GM12878 (cell line): ENCODE results near the gene NRP2. TPM values are rescaled to one million over a fixed set of nuclear protein-coding genes. Genes with fewer than 3 reads are reported as not detected.
A peak's percentile ranks its signal among the peaks of the same experiment; 100 is the strongest.

Source experiments
- ATAC-seq: fragments of 200-7000 bp; cut with Tn5 transposase; 3 replicates; pipeline ENCODE4 v1.9.1; 2020; ENCODE audit warnings: mild to moderate bottlenecking, moderate library complexity
- BruUV-seq: library from RNA; stranded (reverse); fragments of 400-500 nt; replicated peaks from 2 replicates; lab custom pipeline; 2021; lab: Mats Ljungman, UMichigan
- CTCF ChIA-PET: fragments of 300-600 bp; sonication (Branson Sonifier 250); formaldehyde crosslinking; extraction: SDS; loops from one replicate; lab custom pipeline; 2021; ENCODE audit warnings: inconsistent platforms; lab: Yijun Ruan, JAX
- POLR2A ChIA-PET: fragments of 350-600 bp; formaldehyde crosslinking; extraction: SDS; loops from one replicate; lab custom pipeline; 2021; ENCODE audit warnings: inconsistent platforms; lab: Charles Lee
- RAD21 ChIA-PET: fragments of 300-600 bp; sonication (Branson Sonifier 250); formaldehyde crosslinking; loops from one replicate; lab custom pipeline; 2023; ENCODE audit warnings: antibody characterized with exemption; ENCODE audit not compliant: unreplicated experiment; lab: Charles Lee
- SMC1A ChIA-PET: fragments of 300-600 bp; sonication (Branson Sonifier 250); formaldehyde crosslinking; loops from one replicate; lab custom pipeline; 2023; ENCODE audit not compliant: unreplicated experiment, uncharacterized antibody; lab: Charles Lee
- DNase-seq: peaks from one replicate; pipeline ENCODE4 v3.0.0-alpha.2; 2011; ENCODE audit warnings: low read depth, low spot score
- FAIRE-seq: peaks from 3 replicates; lab custom pipeline; 2011; peaks lifted over from hg19 to GRCh38; lab: Jason Lieb, UNC
- H2AFZ ChIP-seq: 2 replicates; pipeline ENCODE4 v1.6.0; 2011; ENCODE audit warnings: low read depth, low read length, control low read depth; ENCODE audit not compliant: control insufficient read depth
- H3K27ac ChIP-seq: 2 replicates; pipeline ENCODE4 v1.5.1; 2011; ENCODE audit warnings: control low read depth; ENCODE audit not compliant: control insufficient read depth, insufficient read depth
- H3K27me3 ChIP-seq, 2 experiments: replicated peaks in 1 of 2; 2 replicates each; pipeline versions ENCODE4 v1.6.0 to v1.6.1; 2011; ENCODE audit warnings: low read length in 1 of 2; ENCODE audit not compliant: control insufficient read depth in 2 of 2, insufficient read depth in 2 of 2
- H3K36me3 ChIP-seq, 2 experiments: 2 replicates each; pipeline ENCODE4 v1.5.1; 2011; ENCODE audit warnings: low read length in 1 of 2; ENCODE audit not compliant: control insufficient read depth in 2 of 2, insufficient read depth in 2 of 2
- H3K4me1 ChIP-seq: 2 replicates; pipeline ENCODE4 v1.6.1; 2011; ENCODE audit warnings: mild to moderate bottlenecking, low read length, moderate library complexity, mixed read lengths; ENCODE audit not compliant: control insufficient read depth, insufficient read depth
- H3K4me2 ChIP-seq: 2 replicates; pipeline ENCODE4 v1.6.0; 2011; ENCODE audit warnings: control low read depth; ENCODE audit not compliant: control insufficient read depth, insufficient read depth
- H3K4me3 ChIP-seq: fragments of 200-600 bp; sonication (generic); 2 replicates; pipeline ENCODE4 v1.5.1; 2016
- H3K79me2 ChIP-seq: 2 replicates; pipeline ENCODE4 v1.6.0; 2011; ENCODE audit warnings: low read length; ENCODE audit not compliant: control insufficient read depth, insufficient read depth
- H3K9ac ChIP-seq: 2 replicates; pipeline ENCODE4 v1.8.0; 2011; ENCODE audit warnings: low read length, control low read depth, mixed read lengths; ENCODE audit not compliant: control insufficient read depth, insufficient read depth
- H3K9me3 ChIP-seq: replicated peaks from 3 replicates; pipeline ENCODE4 v1.5.1; 2011; ENCODE audit warnings: mild to moderate bottlenecking, low read length; ENCODE audit not compliant: control insufficient read depth, insufficient read depth
- H4K20me1 ChIP-seq: 2 replicates; pipeline ENCODE4 v1.6.0; 2011; ENCODE audit not compliant: control insufficient read depth, insufficient read depth
- WGBS: methylation state at CpG from one replicate; pipeline ENCODE4 v1.1.6; 2016; ENCODE audit warnings: low lambda C conversion rate; ENCODE audit not compliant: insufficient replicate concordance, insufficient coverage; ENCODE audit errors: missing lambda C conversion rate; 5-methylcytosine and 5-hydroxymethylcytosine counted together
- in situ Hi-C: fragments of 300-500 bp; cut with MboI; formaldehyde crosslinking; loops from 9 replicates; pipeline ENCODE4 v1.14.3; 2018; ENCODE audit warnings: mixed read lengths
- intact Hi-C: fragments of 100-400 bp; cut with micrococcal nuclease; formaldehyde crosslinking; loops from one replicate; pipeline ENCODE4 v1.14.2; 2022; ENCODE audit not compliant: unreplicated experiment
- polyA plus RNA-seq, 11 experiments: library from polyadenylated mRNA; depleted of rRNA in 4 of 11; unstranded in 6 of 11; stranded (reverse) in 5 of 11; fragments of >200 nt; fragmentation: Nextera tagmentation in 4 of 11; fragmentation: Illumina TruSeq in 1 of 11; extraction: Ambion mirVana in 4 of 11; extraction: Trizol in 1 of 11; gene quantifications; 1 replicate in 1 of 11; 2 replicates in 10 of 11; pipeline versions ENCODE4 v1.2.1 to v1.2.3, GENCODE V29; 2011 to 2016; ENCODE audit warnings: inconsistent platforms in 2 of 11, missing spikeins in 2 of 11, low read depth in 1 of 11
- total RNA-seq, 4 experiments: library from RNA; depleted of rRNA in 3 of 4; stranded (reverse); fragments of >200 nt in 3 of 4; fragmentation: Illumina TruSeq in 1 of 4; extraction: Trizol in 1 of 4; gene quantifications; 2 replicates each; pipeline versions ENCODE4 v1.2.1 to v1.2.3, GENCODE V29; 2013 to 2021
- TF ChIP-seq, protein P1 (sequence below), 3 experiments: IDR thresholded peaks in 2 of 3; conservative IDR thresholded peaks in 1 of 3; 2 replicates each; pipeline ENCODE4 v1.5.1; 2011; ENCODE audit warnings: low read depth in 3 of 3, low read length in 3 of 3, mild to moderate bottlenecking in 3 of 3, control low read depth in 2 of 3, moderate library complexity in 2 of 3, inconsistent platforms in 1 of 3, mixed read lengths in 1 of 3; ENCODE audit not compliant: control insufficient read depth in 2 of 3, insufficient read depth in 1 of 3; ENCODE audit errors: extremely low read depth in 1 of 3
- TF ChIP-seq, protein P2 (sequence below): IDR thresholded peaks from 2 replicates; pipeline ENCODE4 v1.6.1; 2012; ENCODE audit warnings: low read depth, low read length, improper control_type of control experiment

The NRP2 gene
- total and polyA plus RNA-seq, 10 of the 15 experiments (the other 5 are each of a cell fraction or from before 2014, with no cell fraction given) = 0.06 to 1.2 (median 0.46) TPM

DNA sequence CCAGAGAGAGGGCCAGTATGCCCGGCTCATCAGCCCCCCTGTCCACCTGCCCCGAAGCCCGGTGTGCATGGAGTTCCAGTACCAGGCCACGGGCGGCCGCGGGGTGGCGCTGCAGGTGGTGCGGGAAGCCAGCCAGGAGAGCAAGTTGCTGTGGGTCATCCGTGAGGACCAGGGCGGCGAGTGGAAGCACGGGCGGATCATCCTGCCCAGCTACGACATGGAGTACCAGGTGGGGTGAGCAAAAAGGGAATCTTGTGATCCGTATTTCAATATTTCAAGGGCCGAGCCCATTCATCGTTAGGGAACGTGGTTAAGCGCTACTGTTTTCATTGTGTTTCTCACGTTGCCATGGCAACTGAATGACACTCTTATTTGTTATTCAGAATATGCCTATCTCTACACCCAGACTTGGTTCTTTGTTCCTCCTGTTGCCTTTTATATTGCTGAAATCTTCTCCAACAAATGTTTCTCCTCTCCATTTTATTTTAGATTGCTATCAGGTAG, 81.5 kb downstream of the NRP2 start:
- POLR2A ChIA-PET = no interaction called here
- SMC1A ChIA-PET = no interaction called here
- H3K4me1 ChIP-seq = no peaks in the 10 kb centered on the region
- DNase-seq (no peak), FAIRE-seq (no peak), ATAC-seq (no peak)
- H3K27ac ChIP-seq = no peak overlapping the region
- TF ChIP-seq, protein P1, sequence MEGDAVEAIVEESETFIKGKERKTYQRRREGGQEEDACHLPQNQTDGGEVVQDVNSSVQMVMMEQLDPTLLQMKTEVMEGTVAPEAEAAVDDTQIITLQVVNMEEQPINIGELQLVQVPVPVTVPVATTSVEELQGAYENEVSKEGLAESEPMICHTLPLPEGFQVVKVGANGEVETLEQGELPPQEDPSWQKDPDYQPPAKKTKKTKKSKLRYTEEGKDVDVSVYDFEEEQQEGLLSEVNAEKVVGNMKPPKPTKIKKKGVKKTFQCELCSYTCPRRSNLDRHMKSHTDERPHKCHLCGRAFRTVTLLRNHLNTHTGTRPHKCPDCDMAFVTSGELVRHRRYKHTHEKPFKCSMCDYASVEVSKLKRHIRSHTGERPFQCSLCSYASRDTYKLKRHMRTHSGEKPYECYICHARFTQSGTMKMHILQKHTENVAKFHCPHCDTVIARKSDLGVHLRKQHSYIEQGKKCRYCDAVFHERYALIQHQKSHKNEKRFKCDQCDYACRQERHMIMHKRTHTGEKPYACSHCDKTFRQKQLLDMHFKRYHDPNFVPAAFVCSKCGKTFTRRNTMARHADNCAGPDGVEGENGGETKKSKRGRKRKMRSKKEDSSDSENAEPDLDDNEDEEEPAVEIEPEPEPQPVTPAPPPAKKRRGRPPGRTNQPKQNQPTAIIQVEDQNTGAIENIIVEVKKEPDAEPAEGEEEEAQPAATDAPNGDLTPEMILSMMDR (IDR thresholded peaks at IDR 0.05 in 2 of 3, conservative IDR thresholded peaks at IDR 0.05 in 1 of 3; ENCODE audit: control insufficient read depth in 2 of 3, extremely low read depth in 1 of 3, insufficient read depth in 1 of 3, low read depth in 3 of 3, low read length in 3 of 3) = peak; percentile 5 to 19 (median 17); a peak in 3 of 6 replicates
- TF ChIP-seq, protein P2, sequence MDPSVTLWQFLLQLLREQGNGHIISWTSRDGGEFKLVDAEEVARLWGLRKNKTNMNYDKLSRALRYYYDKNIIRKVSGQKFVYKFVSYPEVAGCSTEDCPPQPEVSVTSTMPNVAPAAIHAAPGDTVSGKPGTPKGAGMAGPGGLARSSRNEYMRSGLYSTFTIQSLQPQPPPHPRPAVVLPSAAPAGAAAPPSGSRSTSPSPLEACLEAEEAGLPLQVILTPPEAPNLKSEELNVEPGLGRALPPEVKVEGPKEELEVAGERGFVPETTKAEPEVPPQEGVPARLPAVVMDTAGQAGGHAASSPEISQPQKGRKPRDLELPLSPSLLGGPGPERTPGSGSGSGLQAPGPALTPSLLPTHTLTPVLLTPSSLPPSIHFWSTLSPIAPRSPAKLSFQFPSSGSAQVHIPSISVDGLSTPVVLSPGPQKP = no peak
- no peak overlapping the region for H3K4me3 ChIP-seq
- no TSS peak for BruUV-seq
- no peaks in the 10 kb centered on the region for H3K36me3 ChIP-seq
- H4K20me1 ChIP-seq = no peaks in the 10 kb centered on the region
- 67% methylated on average over 21 of the region's 21 CpGs for WGBS
- intact Hi-C loops = no loop called here
- CTCF ChIA-PET = no interaction called here
- in situ Hi-C loops = no loop called here
- RAD21 ChIA-PET = no interaction called here
- no peak overlapping the region for H3K4me2 ChIP-seq
- no peaks in the 10 kb centered on the region for H3K9me3 ChIP-seq
- H3K9ac ChIP-seq = no peak overlapping the region
- H3K79me2 ChIP-seq = no peaks in the 10 kb centered on the region
- H3K27me3 ChIP-seq = peaks cover 0 to 2% of the 10 kb centered on the region in 2 experiments; a peak in 1 of 4 replicates
- no peak overlapping the region for H2AFZ ChIP-seq
